Activated T-cell treated with anti-CD3 and anti-CD28 coated beads for 48 hours (primary cell): ENCODE results near the gene PIK3R5.
A peak's percentile ranks its signal among the peaks of the same experiment; 100 is the strongest.

Experiments used
- DNase-seq: peaks from one replicate; pipeline ENCODE4 v3.0.0-alpha.2; 2020; ENCODE audit warnings: low read depth

Gene PIK3R5

GRCh38 chr17:8873801-8874715 is 91.4 kb downstream of the PIK3R5 start:
- no peak for DNase-seq

DNA sequence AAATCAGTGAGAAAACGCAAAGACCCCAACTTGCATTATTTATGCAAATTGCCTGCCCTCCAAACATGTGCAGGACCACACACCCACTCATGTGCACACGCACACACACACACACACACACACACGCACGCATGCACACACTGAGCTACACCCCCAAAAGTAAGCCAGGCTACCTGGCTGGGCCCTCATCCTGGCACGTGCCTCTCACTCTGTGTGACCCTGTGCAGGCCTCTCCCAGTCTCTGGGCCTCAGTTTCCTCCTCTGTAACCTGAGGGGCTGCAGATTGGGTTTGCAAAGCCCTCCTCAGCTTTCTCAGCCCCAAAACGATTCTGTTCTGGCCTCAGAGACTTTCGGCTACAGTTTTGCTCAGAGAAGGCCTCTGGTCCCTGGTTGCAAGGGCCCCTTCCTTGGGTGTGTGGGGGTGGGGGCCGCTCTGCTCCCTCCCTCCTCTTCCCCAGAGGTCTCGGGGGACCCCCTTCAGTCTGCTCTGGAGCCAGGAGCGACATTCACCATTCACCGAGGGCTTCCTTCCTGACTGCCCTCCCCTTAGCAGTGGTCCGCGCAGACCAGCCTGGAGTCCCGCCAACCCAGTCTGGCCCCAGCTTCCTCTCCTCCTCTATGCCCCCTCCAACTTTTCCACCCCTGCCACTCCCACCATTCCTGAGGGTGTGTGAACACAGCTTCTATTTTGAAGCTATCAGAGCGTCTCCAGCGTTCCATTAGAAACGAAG is 92.6 kb downstream of the PIK3R5 start:
- DNase-seq, result no peak

DNA sequence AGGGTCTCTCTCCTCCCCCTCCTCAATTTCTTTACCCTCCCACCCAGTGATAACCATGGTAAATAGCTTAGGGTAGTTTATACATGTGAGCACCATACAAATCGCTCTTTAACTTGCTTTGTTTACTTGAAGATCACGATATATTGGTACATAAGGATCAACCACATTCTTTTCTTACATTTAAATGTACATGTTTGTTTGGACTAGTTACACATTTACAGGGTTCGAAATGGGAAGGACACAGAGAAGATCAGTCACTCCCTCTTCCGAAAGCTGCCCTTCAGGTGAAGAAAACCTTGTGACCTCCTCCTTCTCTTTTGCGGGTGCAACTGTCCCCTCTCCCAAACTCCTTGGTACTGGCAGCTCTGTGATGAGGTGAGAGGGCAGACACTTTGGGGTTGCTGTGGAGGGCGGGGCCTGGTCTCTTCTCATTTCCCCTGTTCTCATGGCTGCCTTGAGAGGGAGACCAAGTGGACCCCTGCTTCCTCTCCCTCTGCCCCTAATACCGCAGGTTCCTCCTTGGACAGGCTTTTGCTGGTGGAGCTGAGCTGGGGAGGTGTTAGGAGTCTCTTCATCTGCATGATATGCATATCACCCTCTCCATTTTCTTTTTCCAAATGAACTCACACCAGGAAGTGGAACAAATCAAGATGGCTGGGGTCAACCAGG is 93.3 kb downstream of the PIK3R5 start:
- no peak for DNase-seq

DNA sequence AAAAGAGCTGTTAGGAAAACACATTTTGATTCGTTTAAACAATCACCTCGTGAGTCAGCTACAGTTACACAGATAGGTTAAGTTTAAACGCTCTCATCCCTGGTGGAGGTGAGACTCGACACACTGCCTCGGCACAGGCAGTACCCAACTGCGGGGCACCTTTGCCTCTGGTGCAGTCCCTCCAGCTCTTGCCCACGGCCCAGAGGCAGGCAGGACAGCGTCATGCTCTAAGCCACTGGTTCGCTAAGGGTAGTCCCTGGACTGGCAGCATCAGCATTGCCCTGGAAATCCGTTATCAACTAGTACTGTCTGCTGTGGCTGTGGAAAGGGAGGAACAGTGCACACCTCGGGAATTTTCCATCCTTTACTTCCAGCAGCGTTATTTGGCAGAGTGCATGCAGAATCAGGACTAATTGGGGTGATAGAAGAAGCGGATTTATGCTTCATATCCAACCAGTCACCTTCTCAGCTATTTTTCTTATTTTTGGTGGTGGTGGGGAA is 94.4 kb downstream of the PIK3R5 start:
- DNase-seq, result no peak

DNA sequence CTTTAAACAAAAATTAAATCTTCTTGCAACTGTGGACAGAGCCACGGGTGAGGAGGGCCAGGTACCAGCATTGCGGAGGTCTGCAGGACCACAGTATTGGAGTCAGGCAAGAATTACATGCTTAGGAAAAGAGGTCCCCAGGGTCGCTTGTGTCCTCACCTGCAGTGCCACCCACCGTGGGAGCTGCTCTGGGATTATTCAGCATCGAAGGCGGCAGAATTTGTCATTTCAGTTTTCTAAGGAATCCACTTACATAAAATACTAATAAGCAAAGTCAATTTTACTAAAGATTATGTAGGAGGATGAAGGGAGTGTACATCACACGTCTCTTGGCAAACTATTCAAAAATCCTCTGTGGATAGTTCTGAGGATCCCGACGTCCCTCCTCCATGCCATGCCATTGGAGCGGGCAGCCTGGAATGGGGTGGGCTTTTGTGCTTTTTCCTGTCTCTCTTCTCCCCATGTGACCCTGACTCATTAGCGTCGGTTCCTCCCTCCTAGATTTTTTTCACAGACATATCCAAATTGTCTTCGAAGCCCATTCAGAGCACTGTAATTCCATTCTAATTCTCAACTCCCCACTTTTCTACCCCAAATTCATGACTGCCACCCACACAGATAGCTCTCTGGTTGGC is 95.0 kb downstream of the PIK3R5 start:
- no peak for DNase-seq

DNA sequence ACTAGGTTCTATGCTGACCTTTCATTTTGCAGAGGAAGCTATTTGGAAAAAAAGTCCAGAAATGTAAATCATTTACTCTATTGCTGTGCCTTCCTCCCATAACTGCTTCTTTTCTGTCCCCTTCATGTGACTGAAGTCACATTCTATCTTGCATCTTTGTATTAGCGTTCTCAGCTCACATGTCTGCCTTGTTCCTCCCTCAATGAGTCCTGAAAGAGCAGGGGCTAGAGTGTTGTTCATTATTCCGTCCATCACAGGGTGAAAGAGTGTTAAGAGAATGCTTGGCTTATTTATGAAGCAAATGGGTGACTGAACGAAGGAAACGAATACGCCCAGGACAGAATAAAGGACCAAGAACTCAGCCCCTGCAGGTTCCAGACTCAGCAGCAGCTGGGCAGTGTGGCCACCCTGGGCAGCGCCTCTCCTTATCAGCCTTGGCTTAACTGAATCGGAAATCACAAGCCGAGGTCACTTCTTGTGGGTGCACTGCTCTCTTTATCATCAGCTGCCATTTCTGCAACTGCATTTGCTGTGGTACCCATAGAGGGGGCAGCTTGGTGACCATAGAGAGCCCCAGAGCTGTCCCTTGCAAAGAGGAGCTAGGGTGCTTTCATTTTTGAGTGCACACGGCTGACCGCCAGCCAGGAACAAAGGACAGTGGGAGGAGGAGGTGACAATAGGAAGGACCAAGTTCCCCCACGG is 96.2 kb downstream of the PIK3R5 start:
- no peak for DNase-seq

GRCh38 chr17:8868529-8868951 is 97.0 kb downstream of the PIK3R5 start:
- no peak for DNase-seq

- DNase-seq, result no peak
Measured at GRCh38 chr17:8868092-8868491, 97.4 kb downstream of the PIK3R5 start.

- no peak for DNase-seq
Measured at GRCh38 chr17:8867361-8867981, 98.0 kb downstream of the PIK3R5 start, which contains the start of gene PIK3R6. TSS of gene PIK3R6 (minus strand) at chr17:8867674. CDS start at chr17:8849794, 17,880 bp downstream.

GRCh38 chr17:8865811-8866210 is 99.7 kb downstream of the PIK3R5 start:
- no peak for DNase-seq

- no peak for DNase-seq
Measured at GRCh38 chr17:8865385-8865784, 100.1 kb downstream of the PIK3R5 start.

- DNase-seq, result no peak
Measured at GRCh38 chr17:8862213-8863056, 103.1 kb downstream of the PIK3R5 start.

- DNase-seq, result no peak
Measured at GRCh38 chr17:8861495-8862181, 103.9 kb downstream of the PIK3R5 start.

GRCh38 chr17:8859804-8860430 is 105.6 kb downstream of the PIK3R5 start:
- no peak for DNase-seq

DNA sequence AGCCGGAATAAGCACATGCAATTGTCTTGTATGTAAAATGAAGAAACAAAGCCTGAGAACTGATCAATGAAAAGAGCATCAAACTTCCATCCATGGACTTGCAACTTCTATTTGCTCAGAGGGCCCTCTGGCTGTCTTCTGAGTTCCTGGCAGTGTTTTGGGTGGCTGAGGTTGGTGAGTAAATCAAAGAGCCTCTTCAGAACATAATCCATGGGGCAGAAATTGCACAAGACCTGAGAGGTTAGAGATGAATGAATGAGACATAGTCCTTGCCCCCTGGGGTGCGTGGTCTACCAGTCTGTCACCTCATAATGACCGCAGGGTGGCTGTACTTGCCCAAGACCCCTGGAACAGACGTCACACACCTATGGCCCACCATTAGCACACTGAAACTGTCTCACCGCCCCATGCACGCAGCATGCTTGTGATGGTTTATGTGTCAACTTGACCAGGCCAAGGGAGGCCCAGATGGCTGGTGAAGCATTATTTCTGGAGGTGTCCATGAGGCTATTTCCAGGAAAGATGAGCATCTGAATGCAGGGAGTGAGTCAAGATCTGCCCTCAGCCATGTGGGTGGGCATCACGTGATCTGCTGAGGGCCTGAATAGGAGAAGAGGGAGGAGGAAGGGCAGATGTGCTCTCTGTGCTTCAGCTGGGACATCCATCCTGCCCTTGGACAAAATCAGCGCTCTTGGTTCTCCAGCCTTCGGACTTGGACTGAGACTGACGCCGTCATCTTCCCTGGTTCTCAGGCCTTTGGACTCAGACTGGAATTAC is 106.3 kb downstream of the PIK3R5 start:
- DNase-seq, result peak; percentile 23

GRCh38 chr17:8857919-8858318 is 107.6 kb downstream of the PIK3R5 start:
- DNase-seq, result peak; percentile 50

- DNase-seq, result no peak
Measured at GRCh38 chr17:8856869-8857575, 108.5 kb downstream of the PIK3R5 start.
